H1 (cell line): ENCODE results near the gene MYO15A.

Experiments used
- CTCF ChIP-seq, 3 experiments: IDR thresholded peaks; 1 replicate in 2 of 3; 2 replicates in 1 of 3; pipeline versions ENCODE4 v1.5.1 to v1.6.1; 2011; ENCODE audit warnings: low read length in 3 of 3, mild to moderate bottlenecking in 3 of 3, inconsistent platforms in 2 of 3, low read depth in 1 of 3, moderate library complexity in 1 of 3; ENCODE audit not compliant: insufficient read depth in 1 of 3; ENCODE audit errors: control extremely low read depth in 1 of 3
- EGR1 ChIP-seq: IDR thresholded peaks from 2 replicates; pipeline ENCODE4 v1.6.1; 2011; ENCODE audit warnings: low read depth, low read length, borderline replicate concordance
- EZH2 ChIP-seq: fragments of 200-600 bp; sonication (generic); IDR thresholded peaks from 2 replicates; pipeline ENCODE4 v1.7.1; 2012; ENCODE audit warnings: low read depth, mild to moderate bottlenecking, moderate library complexity, low read length, inconsistent platforms; ENCODE audit not compliant: severe bottlenecking
- GABPA ChIP-seq: IDR thresholded peaks from 2 replicates; pipeline ENCODE4 v1.6.1; 2011; ENCODE audit warnings: mild to moderate bottlenecking, low read length, moderate library complexity, borderline replicate concordance; ENCODE audit not compliant: insufficient read depth
- JUND ChIP-seq: IDR thresholded peaks from 2 replicates; pipeline ENCODE4 v1.6.1; 2011; ENCODE audit warnings: mild to moderate bottlenecking, improper control_type of control experiment, low read length
- PHF8 ChIP-seq: fragments of 200-600 bp; sonication (generic); conservative IDR thresholded peaks from 2 replicates; pipeline ENCODE4 v1.7.1; 2012; ENCODE audit warnings: low read depth, mild to moderate bottlenecking, inconsistent platforms, low read length, moderate library complexity
- POLR2A ChIP-seq, 2 experiments: IDR thresholded peaks; 1 replicate in 1 of 2; 2 replicates in 1 of 2; pipeline ENCODE4 v1.6.1; 2011; ENCODE audit warnings: low read depth in 2 of 2, low read length in 2 of 2, mild to moderate bottlenecking in 2 of 2; ENCODE audit errors: control extremely low read depth in 1 of 2
- RFX5 ChIP-seq: IDR thresholded peaks from 2 replicates; pipeline ENCODE4 v1.6.1; 2011; ENCODE audit warnings: low read depth, low read length, improper control_type of control experiment, borderline replicate concordance

- TF ChIP-seq CTCF (IDR thresholded peaks at IDR 0.05; ENCODE audit: control extremely low read depth in 1 of 3, insufficient read depth in 1 of 3, low read depth in 1 of 3, low read length in 3 of 3) (no peak), GABPA (no peak), EZH2 (no peak), JUND (no peak), POLR2A (IDR thresholded peaks at IDR 0.05; ENCODE audit: control extremely low read depth in 1 of 2, low read depth in 2 of 2, low read length in 2 of 2) (no peak), RFX5 (no peak), PHF8 (no peak), EGR1 (no peak)
These were observed 10.7 kb downstream of the MYO15A start for GRCh38 chr17:18119166-18119745.
